Thymus (tissue), 14 donors: ENCODE results near the gene OTUD1. TPM values are rescaled to one million over a fixed set of nuclear protein-coding genes. Genes with fewer than 3 reads are reported as not detected.
"Not testable (repeated sequence)": the region's sequence is repeated elsewhere in the genome, so short reads cannot be mapped to it uniquely, and the experiment has no call there.

Source experiments
- DNase-seq, 9 donors: peaks; one replicate each; pipeline ENCODE4 v3.0.0-alpha.2; 2013; ENCODE audit warnings: low spot score in 9 of 9, low read depth in 6 of 9, missing footprints in 1 of 9
- H3K27ac ChIP-seq, 2 donors: one replicate each; pipeline ENCODE4 v1.5.1; 2013; ENCODE audit warnings: control low read depth in 1 of 2, low read depth in 1 of 2, low read length in 1 of 2, mild to moderate bottlenecking in 1 of 2, moderate library complexity in 1 of 2
- H3K27me3 ChIP-seq, 2 donors: one replicate each; pipeline ENCODE4 v1.5.1; 2013; ENCODE audit warnings: low read length in 1 of 2; ENCODE audit not compliant: control insufficient read depth in 2 of 2, insufficient read depth in 1 of 2
- H3K36me3 ChIP-seq, 2 donors: one replicate each; pipeline ENCODE4 v1.5.1; 2013; ENCODE audit warnings: low read length in 1 of 2, mild to moderate bottlenecking in 1 of 2, moderate library complexity in 1 of 2; ENCODE audit not compliant: control insufficient read depth in 2 of 2, insufficient read depth in 2 of 2
- H3K4me1 ChIP-seq, 2 donors: one replicate each; pipeline ENCODE4 v1.5.1; 2013; ENCODE audit warnings: low read length in 2 of 2; ENCODE audit not compliant: control insufficient read depth in 2 of 2, insufficient read depth in 2 of 2
- H3K4me3 ChIP-seq, 2 donors: one replicate each; pipeline ENCODE4 v1.5.1; 2013; ENCODE audit warnings: low read length in 2 of 2, control low read depth in 1 of 2, mild to moderate bottlenecking in 1 of 2
- H3K9me3 ChIP-seq, 2 donors: one replicate each; pipeline ENCODE4 v1.5.1; 2013; ENCODE audit warnings: low read length in 1 of 2, mild to moderate bottlenecking in 1 of 2; ENCODE audit not compliant: control insufficient read depth in 2 of 2, insufficient read depth in 1 of 2
- WGBS: extraction: QIAGEN DNeasy Blood & Tissue Kit; methylation state at CpG from one replicate; pipeline ENCODE4 v1.1.7; 2013; 5-methylcytosine and 5-hydroxymethylcytosine counted together
- long read RNA-seq, 10 donors: transcript quantifications; one replicate each; lab custom pipeline, GENCODE V29; 2026
- polyA plus RNA-seq: library from polyadenylated mRNA; stranded (reverse); fragments of 200-250 nt; gene quantifications from one replicate; pipeline ENCODE4 v1.2.3, GENCODE V29; 2013
- total RNA-seq: library from RNA; stranded (reverse); fragments of 120-200 nt; gene quantifications from one replicate; pipeline ENCODE4 v1.2.4, GENCODE V29; 2013
- donor health status: healthy.

OTUD1 gene
- total RNA-seq (3.8 TPM), polyA plus RNA-seq (15.0 TPM)
- long read RNA-seq, donor 1, partial matches to known transcripts, result 0 of 4 reads
- long read RNA-seq, donor 1, other reads (novel, unspliced or antisense), result 0 of 4 reads
- long read RNA-seq, donor 2, result 0 reads
- long read RNA-seq, donor 3, transcript OTUD1-201 (1 exons, 2,933 nt), result major isoform, 27 of 27 reads
- long read RNA-seq, donor 3, partial matches to known transcripts, result 0 of 27 reads
- long read RNA-seq, donor 3, other reads (novel, unspliced or antisense), result 0 of 27 reads
- long read RNA-seq, donor 4, transcript OTUD1-201 (1 exons, 2,933 nt), result major isoform, 18 of 18 reads
- long read RNA-seq, donor 4, partial matches to known transcripts, result 0 of 18 reads
- long read RNA-seq, donor 4, other reads (novel, unspliced or antisense), result 0 of 18 reads
- long read RNA-seq, donor 5, transcript OTUD1-201 (1 exons, 2,933 nt), result major isoform, 48 of 48 reads
- long read RNA-seq, donor 5, partial matches to known transcripts, result 0 of 48 reads
- long read RNA-seq, donor 5, other reads (novel, unspliced or antisense), result 0 of 48 reads
- long read RNA-seq, donor 6, transcript OTUD1-201 (1 exons, 2,933 nt), result major isoform, 8 of 8 reads
- long read RNA-seq, donor 6, partial matches to known transcripts, result 0 of 8 reads
- long read RNA-seq, donor 6, other reads (novel, unspliced or antisense), result 0 of 8 reads
- long read RNA-seq, donor 7, transcript OTUD1-201 (1 exons, 2,933 nt), result major isoform, 39 of 39 reads
- long read RNA-seq, donor 7, partial matches to known transcripts, result 0 of 39 reads
- long read RNA-seq, donor 7, other reads (novel, unspliced or antisense), result 0 of 39 reads
- long read RNA-seq, donor 8, transcript OTUD1-201 (1 exons, 2,933 nt), result major isoform, 6 of 6 reads
- long read RNA-seq, donor 8, partial matches to known transcripts, result 0 of 6 reads
- long read RNA-seq, donor 8, other reads (novel, unspliced or antisense), result 0 of 6 reads
- long read RNA-seq, donor 9, transcript OTUD1-201 (1 exons, 2,933 nt), result major isoform, 6 of 6 reads
- long read RNA-seq, donor 9, partial matches to known transcripts, result 0 of 6 reads
- long read RNA-seq, donor 9, other reads (novel, unspliced or antisense), result 0 of 6 reads
- long read RNA-seq, donor 10, transcript OTUD1-201 (1 exons, 2,933 nt), result major isoform, 11 of 11 reads
- long read RNA-seq, donor 10, partial matches to known transcripts, result 0 of 11 reads
- long read RNA-seq, donor 10, other reads (novel, unspliced or antisense), result 0 of 11 reads

- H3K4me1 ChIP-seq, result peaks cover 3 to 12% of the 10 kb centered on the region in 2 donors
- DNase-seq, result peak; percentile 67 to 95 (median 87)
- H3K4me3 ChIP-seq, result peak within 1 kb of the TSS; percentile 71 to 93
- WGBS, result 1% methylated on average over 115 of the region's 115 CpGs
- H3K27me3 ChIP-seq, result peaks cover 2 to 16% of the 10 kb centered on the region in 2 donors
- no peaks in the 10 kb centered on the region for H3K9me3 ChIP-seq
- no peaks in the 10 kb centered on the region for H3K36me3 ChIP-seq
- peak within 1 kb of the TSS; percentile 65 to 90 for H3K27ac ChIP-seq
Observed at GRCh38 chr10:23438547-23439451, at the start of gene OTUD1. TSS of gene OTUD1 (plus strand) at chr10:23439075. CDS start at chr10:23439458, 383 bp downstream.

GRCh38 chr10:23390408-23390807, 48.5 kb upstream of the OTUD1 start:
- 92% methylated on average over 10 of the region's 10 CpGs for WGBS
- not testable (repeated sequence) for DNase-seq, H3K9me3 ChIP-seq, H3K36me3 ChIP-seq, H3K27me3 ChIP-seq, H3K4me3 ChIP-seq, H3K4me1 ChIP-seq, H3K27ac ChIP-seq

- no peaks in the 10 kb centered on the region for H3K9me3 ChIP-seq
- H3K4me3 ChIP-seq, result no peak overlapping the region
- no peaks in the 10 kb centered on the region for H3K4me1 ChIP-seq
- DNase-seq, result no peak
- H3K27ac ChIP-seq, result no peak overlapping the region
- no peaks in the 10 kb centered on the region for H3K36me3 ChIP-seq
- WGBS, result 95% methylated on average over 4 of the region's 4 CpGs
- H3K27me3 ChIP-seq, result no peaks in the 10 kb centered on the region
Observed at GRCh38 chr10:23390809-23391208, 48.1 kb upstream of the OTUD1 start.

DNA sequence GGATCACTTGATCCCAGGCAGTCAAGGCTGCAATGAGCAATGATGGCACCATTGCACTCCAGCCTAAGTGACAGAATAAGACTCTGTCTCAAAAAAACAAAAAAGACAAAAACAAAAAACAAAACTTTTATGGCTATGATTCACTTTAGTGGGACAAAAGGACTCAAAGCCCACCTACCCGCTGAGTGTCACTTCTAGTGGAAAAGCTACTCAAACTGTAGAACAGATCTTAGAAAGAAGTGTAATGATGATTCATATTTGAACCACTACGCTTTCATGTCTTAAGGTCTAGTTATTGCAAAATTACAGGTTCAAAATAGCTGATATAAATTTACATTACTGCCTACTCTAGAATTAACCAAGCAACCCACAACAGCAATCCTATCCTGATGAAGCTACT, 47.1 kb upstream of the OTUD1 start:
- H3K4me1 ChIP-seq, result no peaks in the 10 kb centered on the region
- WGBS, result 94% methylated on average over 2 of the region's 2 CpGs
- no peak for DNase-seq
- no peaks in the 10 kb centered on the region for H3K27me3 ChIP-seq
- H3K36me3 ChIP-seq, result no peaks in the 10 kb centered on the region
- no peaks in the 10 kb centered on the region for H3K9me3 ChIP-seq
- no peak overlapping the region for H3K27ac ChIP-seq
- H3K4me3 ChIP-seq, result no peak overlapping the region

GRCh38 chr10:23395017-23395416, 43.9 kb upstream of the OTUD1 start:
- Histone ChIP-seq H3K36me3 (no peaks in the 10 kb centered on the region), H3K4me1 (no peaks in the 10 kb centered on the region), H3K27ac (no peak overlapping the region), H3K4me3 (no peak overlapping the region), H3K9me3 (no peaks in the 10 kb centered on the region), H3K27me3 (no peaks in the 10 kb centered on the region)
- WGBS, result 92% methylated on average over 5 of the region's 5 CpGs
- DNase-seq, result no peak

GRCh38 chr10:23396695-23397094, 42.2 kb upstream of the OTUD1 start:
- Histone ChIP-seq H3K27ac (no peak overlapping the region), H3K9me3 (no peaks in the 10 kb centered on the region), H3K36me3 (no peaks in the 10 kb centered on the region), H3K27me3 (no peaks in the 10 kb centered on the region), H3K4me1 (no peaks in the 10 kb centered on the region), H3K4me3 (no peak overlapping the region)
- no peak for DNase-seq
- 93% methylated on average over 2 of the region's 2 CpGs for WGBS

GRCh38 chr10:23399701-23400144, 39.2 kb upstream of the OTUD1 start:
- Histone ChIP-seq H3K27me3 (no peaks in the 10 kb centered on the region), H3K4me3 (no peak overlapping the region), H3K36me3 (no peaks in the 10 kb centered on the region), H3K27ac (no peak overlapping the region), H3K4me1 (no peaks in the 10 kb centered on the region), H3K9me3 (no peaks in the 10 kb centered on the region)
- 92% methylated on average over 7 of the region's 7 CpGs for WGBS
- DNase-seq, result no peak

DNA sequence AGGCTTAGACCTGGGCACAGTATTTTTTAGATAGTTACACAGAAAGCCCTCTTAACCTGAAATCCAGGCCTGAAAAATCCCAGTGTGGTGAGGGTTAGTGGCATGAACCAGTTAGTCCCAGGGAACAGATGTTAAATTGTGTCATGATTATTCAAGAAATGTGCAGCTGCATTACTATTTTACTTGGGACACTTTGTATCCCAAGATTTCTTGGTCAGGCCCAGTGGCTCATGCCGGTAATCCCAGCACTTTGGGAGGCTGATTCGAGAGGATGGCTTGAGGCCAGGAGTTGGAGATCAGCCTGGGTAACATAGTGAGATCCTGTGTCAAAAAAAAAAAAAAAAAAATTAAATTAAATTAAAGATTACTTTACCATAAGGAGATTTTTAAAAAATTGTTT, 36.0 kb upstream of the OTUD1 start:
- H3K27ac ChIP-seq, result no peak overlapping the region
- 96% methylated on average over 2 of the region's 2 CpGs for WGBS
- no peak overlapping the region for H3K4me3 ChIP-seq
- H3K27me3 ChIP-seq, result no peaks in the 10 kb centered on the region
- no peaks in the 10 kb centered on the region for H3K9me3 ChIP-seq
- H3K4me1 ChIP-seq, result no peaks in the 10 kb centered on the region
- no peaks in the 10 kb centered on the region for H3K36me3 ChIP-seq
- DNase-seq, result no peak
